ENCODE results near the gene NCOA7. TPM values are rescaled to one million over a fixed set of nuclear protein-coding genes. Genes with fewer than 3 reads are reported as not detected.

NCOA7 gene
- total RNA-seq, 1 donor: 34.0 TPM

- TF ChIP-seq CTCF (IDR thresholded peaks at IDR 0.05; ENCODE audit: extremely low read depth, low read depth, low read length): no peak
- no peak for DNase-seq (ENCODE audit: insufficient read length, low spot score, missing footprints)
- H3K4me3 ChIP-seq (ENCODE audit: insufficient read depth, low read length): no peak overlapping the region
- H3K4me2 ChIP-seq (ENCODE audit: insufficient read depth, low read length): no peak overlapping the region
- no peak overlapping the region for H3K27ac ChIP-seq (ENCODE audit: low read depth, low read length)
- no peaks in the 10 kb centered on the region for H3K9me3 ChIP-seq (ENCODE audit: low read depth, low read length)
- H3K79me2 ChIP-seq (ENCODE audit: insufficient read depth, low read length): peaks cover 3% of the 10 kb centered on the region
- H4K20me1 ChIP-seq (ENCODE audit: insufficient read depth, low read length): no peaks in the 10 kb centered on the region
- no peaks in the 10 kb centered on the region for H3K27me3 ChIP-seq (ENCODE audit: insufficient read depth, low read length)
- no peak overlapping the region for H2AFZ ChIP-seq (ENCODE audit: low read length)
- peaks cover 8% of the 10 kb centered on the region for H3K36me3 ChIP-seq (ENCODE audit: insufficient read depth, low read length)
- peaks cover 13% of the 10 kb centered on the region for H3K4me1 ChIP-seq (ENCODE audit: insufficient read depth, low read length)
Observed at GRCh38 chr6:125871365-125871764, 80.6 kb downstream of the NCOA7 start.

DNA sequence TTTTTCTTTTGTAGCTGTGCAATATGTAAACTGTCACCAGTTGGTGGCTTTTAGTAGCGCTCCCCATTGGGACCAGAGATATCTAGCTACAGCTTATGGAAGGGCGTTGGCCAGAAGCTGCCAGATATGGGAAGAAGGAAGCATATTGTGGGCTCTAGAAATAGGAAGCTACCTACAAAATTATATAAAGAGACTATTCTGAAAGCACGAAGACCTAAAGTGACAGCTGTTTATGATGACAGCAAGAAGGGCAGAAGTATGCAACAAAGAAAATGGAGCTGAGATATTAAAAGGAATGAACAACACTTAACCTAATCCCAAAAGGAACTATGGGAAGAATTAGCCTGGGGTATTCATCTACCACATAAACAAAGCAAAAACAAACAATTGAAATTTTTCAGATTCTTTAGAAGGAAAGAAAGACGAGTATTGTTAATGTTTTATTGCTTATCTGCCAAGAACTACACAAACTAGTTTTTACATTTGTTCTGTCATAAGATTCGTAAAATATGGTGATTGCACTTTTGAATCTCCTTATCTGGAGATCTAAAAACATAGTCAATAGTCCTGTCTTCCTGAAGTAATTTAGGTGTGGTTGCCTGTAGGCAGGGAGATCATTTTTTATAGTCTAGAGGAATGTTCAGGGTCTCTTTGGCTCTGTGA lies 81.6 kb downstream of the NCOA7 start:
- DNase-seq (ENCODE audit: insufficient read length, low spot score, missing footprints): peak; percentile 11
- H3K4me2 ChIP-seq (ENCODE audit: insufficient read depth, low read length): no peak overlapping the region

DNA sequence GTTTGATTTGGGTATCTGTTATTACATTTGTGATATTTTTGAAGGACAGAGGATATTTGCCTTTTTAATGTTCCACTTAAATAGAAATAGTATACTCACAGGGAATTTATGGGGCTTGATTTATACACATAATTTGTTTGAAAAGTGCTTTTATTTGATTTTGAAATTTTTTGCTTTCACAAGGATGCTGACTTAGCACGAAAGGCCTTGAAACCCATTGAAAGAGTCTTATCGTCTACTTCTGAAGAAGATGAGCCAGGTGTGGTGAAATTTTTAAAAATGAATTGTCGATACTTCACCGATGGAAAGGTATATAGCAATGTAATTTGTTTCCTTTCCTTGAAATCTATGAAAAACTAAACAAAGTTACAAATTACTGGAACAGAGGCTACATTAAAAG lies 91.5 kb downstream of the NCOA7 start:
- H2AFZ ChIP-seq (ENCODE audit: low read length): no peak overlapping the region
- no peak overlapping the region for H3K4me2 ChIP-seq (ENCODE audit: insufficient read depth, low read length)
- H3K27ac ChIP-seq (ENCODE audit: low read depth, low read length): no peak overlapping the region
- H3K9me3 ChIP-seq (ENCODE audit: low read depth, low read length): no peaks in the 10 kb centered on the region
- no peaks in the 10 kb centered on the region for H3K4me1 ChIP-seq (ENCODE audit: insufficient read depth, low read length)
- no peak overlapping the region for H3K4me3 ChIP-seq (ENCODE audit: insufficient read depth, low read length)
- H3K36me3 ChIP-seq (ENCODE audit: insufficient read depth, low read length): peaks cover 34% of the 10 kb centered on the region
- H4K20me1 ChIP-seq (ENCODE audit: insufficient read depth, low read length): no peaks in the 10 kb centered on the region
- no peak for TF ChIP-seq CTCF (IDR thresholded peaks at IDR 0.05; ENCODE audit: extremely low read depth, low read depth, low read length)
- H3K27me3 ChIP-seq (ENCODE audit: insufficient read depth, low read length): no peaks in the 10 kb centered on the region
- no peak for DNase-seq (ENCODE audit: insufficient read length, low spot score, missing footprints)
- H3K79me2 ChIP-seq (ENCODE audit: insufficient read depth, low read length): no peaks in the 10 kb centered on the region

More for the DNA sequence above, 81.6 kb downstream of the NCOA7 start:
- Histone ChIP-seq H4K20me1 (ENCODE audit: insufficient read depth, low read length) (no peaks in the 10 kb centered on the region), H3K9me3 (ENCODE audit: low read depth, low read length) (no peaks in the 10 kb centered on the region), H3K4me3 (ENCODE audit: insufficient read depth, low read length) (no peak overlapping the region), H3K36me3 (ENCODE audit: insufficient read depth, low read length) (peaks cover 8% of the 10 kb centered on the region), H3K4me1 (ENCODE audit: insufficient read depth, low read length) (peaks cover 10% of the 10 kb centered on the region), H3K27ac (ENCODE audit: low read depth, low read length) (no peak overlapping the region), H2AFZ (ENCODE audit: low read length) (no peak overlapping the region), H3K27me3 (ENCODE audit: insufficient read depth, low read length) (no peaks in the 10 kb centered on the region), H3K79me2 (ENCODE audit: insufficient read depth, low read length) (peaks cover 3% of the 10 kb centered on the region)
- no peak for TF ChIP-seq CTCF (IDR thresholded peaks at IDR 0.05; ENCODE audit: extremely low read depth, low read depth, low read length)

DNA sequence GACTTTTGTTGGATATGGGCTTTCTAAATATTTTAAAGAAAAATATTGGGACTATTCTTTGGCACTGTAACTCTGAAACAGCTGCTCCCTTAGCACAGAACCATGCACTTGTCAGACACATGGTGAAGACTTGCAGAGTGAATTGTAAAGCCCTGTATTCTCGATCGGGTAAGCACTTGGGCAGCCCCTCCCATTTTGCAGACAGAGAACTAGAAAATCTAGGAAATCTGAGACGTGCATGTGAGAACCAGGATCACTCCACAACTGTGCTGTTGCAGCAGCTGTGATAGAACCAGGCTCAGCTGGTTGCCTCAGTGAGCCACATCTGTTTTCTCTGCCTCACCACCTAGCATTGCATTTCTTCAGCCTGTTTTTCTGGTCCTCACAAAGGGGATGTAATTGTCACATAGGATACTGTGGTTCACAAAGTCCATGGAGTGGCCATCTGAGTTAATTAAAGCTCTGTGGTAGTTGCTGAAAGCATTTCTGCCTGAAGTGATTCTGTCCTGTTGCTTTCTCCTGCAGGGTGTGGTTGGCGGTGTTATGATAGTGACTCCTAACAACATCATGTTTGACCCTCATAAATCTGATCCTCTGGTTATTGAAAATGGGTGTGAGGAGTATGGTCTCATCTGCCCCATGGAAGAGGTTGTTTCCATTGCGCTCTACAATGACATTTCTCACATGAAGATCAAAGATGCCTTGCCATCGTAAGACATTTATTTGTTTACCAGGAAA lies 94.0 kb downstream of the NCOA7 start:
- DNase-seq (ENCODE audit: insufficient read length, low spot score, missing footprints): no peak

More for the DNA sequence above, 94.0 kb downstream of the NCOA7 start:
- H3K4me1 ChIP-seq (ENCODE audit: insufficient read depth, low read length): no peaks in the 10 kb centered on the region
- H3K27ac ChIP-seq (ENCODE audit: low read depth, low read length): no peak overlapping the region
- no peaks in the 10 kb centered on the region for H4K20me1 ChIP-seq (ENCODE audit: insufficient read depth, low read length)
- no peak for TF ChIP-seq CTCF (IDR thresholded peaks at IDR 0.05; ENCODE audit: extremely low read depth, low read depth, low read length)
- no peak overlapping the region for H3K4me2 ChIP-seq (ENCODE audit: insufficient read depth, low read length)
- no peak overlapping the region for H3K4me3 ChIP-seq (ENCODE audit: insufficient read depth, low read length)
- H3K79me2 ChIP-seq (ENCODE audit: insufficient read depth, low read length): no peaks in the 10 kb centered on the region
- no peaks in the 10 kb centered on the region for H3K9me3 ChIP-seq (ENCODE audit: low read depth, low read length)
- no peaks in the 10 kb centered on the region for H3K27me3 ChIP-seq (ENCODE audit: insufficient read depth, low read length)
- peaks cover 35% of the 10 kb centered on the region for H3K36me3 ChIP-seq (ENCODE audit: insufficient read depth, low read length)
- H2AFZ ChIP-seq (ENCODE audit: low read length): no peak overlapping the region
